ENCODE data around the gene ABCC1.

DNA sequence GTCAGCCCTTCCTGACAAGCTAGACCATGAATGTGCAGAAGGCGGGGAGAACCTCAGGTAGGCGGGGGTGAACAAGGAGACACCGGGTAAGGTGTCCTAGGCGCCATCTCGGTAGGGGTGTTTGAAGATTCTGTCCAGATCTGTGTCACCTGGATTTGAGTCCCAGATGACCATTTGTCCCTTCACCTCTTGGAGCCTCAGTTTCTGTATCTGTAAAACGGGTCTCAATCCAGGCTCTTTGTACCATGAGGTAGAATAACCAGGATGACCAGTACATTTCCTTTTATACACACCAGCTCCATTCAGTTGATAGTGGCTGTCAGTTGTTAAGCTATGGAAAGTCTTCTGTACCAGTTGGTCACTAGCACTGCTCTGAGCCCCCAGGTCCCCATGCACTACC is 187.2 kb downstream of the ABCC1 start:
- TF ChIP-seq, protein P1, sequence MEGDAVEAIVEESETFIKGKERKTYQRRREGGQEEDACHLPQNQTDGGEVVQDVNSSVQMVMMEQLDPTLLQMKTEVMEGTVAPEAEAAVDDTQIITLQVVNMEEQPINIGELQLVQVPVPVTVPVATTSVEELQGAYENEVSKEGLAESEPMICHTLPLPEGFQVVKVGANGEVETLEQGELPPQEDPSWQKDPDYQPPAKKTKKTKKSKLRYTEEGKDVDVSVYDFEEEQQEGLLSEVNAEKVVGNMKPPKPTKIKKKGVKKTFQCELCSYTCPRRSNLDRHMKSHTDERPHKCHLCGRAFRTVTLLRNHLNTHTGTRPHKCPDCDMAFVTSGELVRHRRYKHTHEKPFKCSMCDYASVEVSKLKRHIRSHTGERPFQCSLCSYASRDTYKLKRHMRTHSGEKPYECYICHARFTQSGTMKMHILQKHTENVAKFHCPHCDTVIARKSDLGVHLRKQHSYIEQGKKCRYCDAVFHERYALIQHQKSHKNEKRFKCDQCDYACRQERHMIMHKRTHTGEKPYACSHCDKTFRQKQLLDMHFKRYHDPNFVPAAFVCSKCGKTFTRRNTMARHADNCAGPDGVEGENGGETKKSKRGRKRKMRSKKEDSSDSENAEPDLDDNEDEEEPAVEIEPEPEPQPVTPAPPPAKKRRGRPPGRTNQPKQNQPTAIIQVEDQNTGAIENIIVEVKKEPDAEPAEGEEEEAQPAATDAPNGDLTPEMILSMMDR (IDR thresholded peaks at IDR 0.05; ENCODE audit: control extremely low read depth in 1 of 3, insufficient read depth in 1 of 3, low read depth in 1 of 3, low read length in 3 of 3), result no peak
- no peak for TF ChIP-seq ASH2L (IDR thresholded peaks at IDR 0.05; ENCODE audit: low read length)
- no peak for TF ChIP-seq CBX8 (IDR thresholded peaks at IDR 0.05; ENCODE audit: borderline replicate concordance, low read depth, low read length)
- TF ChIP-seq CEBPB (IDR thresholded peaks at IDR 0.05; ENCODE audit: low read depth, low read length), result no peak
- no peak for TF ChIP-seq SP1 (IDR thresholded peaks at IDR 0.05; ENCODE audit: low read depth, low read length)
- no peak for TF ChIP-seq EP300 (IDR thresholded peaks at IDR 0.05; ENCODE audit: borderline replicate concordance in 1 of 2, low read depth in 2 of 2, low read length in 2 of 2)
- TF ChIP-seq PHF8 (conservative IDR thresholded peaks at IDR 0.05; ENCODE audit: low read depth, low read length), result no peak
